ENCODE data around the gene RPS21. TPM values are rescaled to one million over a fixed set of nuclear protein-coding genes. Genes with fewer than 3 reads are reported as not detected.

RPS21 gene
- 1,160 and 1,251 TPM in 2 replicates for total RNA-seq
- long read RNA-seq, transcript RPS21-201 (6 exons, 344 nt), result major isoform, 141 of 154 reads
- long read RNA-seq, partial matches to known transcripts, result 7 of 154 reads
- long read RNA-seq, other reads (novel, unspliced or antisense), result 3 of 154 reads

DNA sequence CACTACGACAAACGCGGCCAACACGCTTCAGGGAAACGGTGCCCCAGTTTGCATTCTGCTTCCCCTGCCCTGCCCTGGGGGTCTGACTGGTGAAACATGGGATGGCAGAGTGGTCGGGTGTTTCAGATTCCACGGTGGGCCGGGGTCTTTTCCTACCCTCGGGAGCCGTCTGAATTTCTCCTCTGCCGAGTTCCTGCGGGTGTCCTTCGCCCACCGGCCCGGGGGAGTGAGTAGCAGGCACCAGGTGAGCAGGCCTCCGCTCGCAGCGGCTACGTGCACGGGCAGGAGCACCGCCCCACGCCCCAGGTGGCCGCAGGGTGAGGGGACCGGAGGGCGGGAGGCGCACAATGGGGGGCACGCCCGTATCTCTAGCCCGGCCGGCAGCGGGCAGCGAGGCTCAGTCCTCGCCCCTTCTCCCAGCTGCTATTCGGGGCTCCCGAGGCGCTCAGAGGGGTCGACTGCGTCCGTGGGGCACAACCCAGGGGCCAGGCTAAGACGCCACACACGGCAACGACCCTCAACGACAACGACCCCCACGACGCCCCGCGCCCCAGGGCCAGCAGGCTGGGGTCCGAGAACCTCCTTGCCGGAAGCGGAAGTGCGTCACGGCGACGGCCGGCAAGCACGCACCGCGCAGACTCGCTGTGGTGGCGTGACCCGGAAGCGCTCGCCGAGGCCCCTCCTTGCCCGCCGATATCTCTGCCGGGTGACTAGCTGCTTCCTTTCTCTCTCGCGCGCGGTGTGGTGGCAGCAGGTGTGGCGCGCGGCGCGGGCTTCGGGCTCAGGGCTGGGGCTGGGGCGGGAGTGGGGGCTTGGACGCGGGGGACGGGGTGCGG is at the start of gene RPS21:
TSS of gene RPS21 (plus strand) at position 721 of the 836 bp plus-strand sequence. CDS start 236 bp downstream, outside the sequence.
- peak within 1 kb of the TSS; percentile 80 for H3K4me3 Mint-ChIP-seq (ENCODE audit: low read depth)
- peaks cover 5% of the 10 kb centered on the region for H3K9me3 Mint-ChIP-seq (ENCODE audit: low read depth)
- H3K27me3 Mint-ChIP-seq, result no peaks in the 10 kb centered on the region
- H3K36me3 Mint-ChIP-seq (ENCODE audit: insufficient read depth), result peaks cover 19% of the 10 kb centered on the region
- H3K4me1 Mint-ChIP-seq (ENCODE audit: low read depth), result peaks cover 23% of the 10 kb centered on the region
- DNase-seq (ENCODE audit: low spot score, unreplicated experiment), result peak; percentile 81
- peak within 1 kb of the TSS; percentile 92 for H3K27ac Mint-ChIP-seq
- TF ChIP-seq, protein P1, sequence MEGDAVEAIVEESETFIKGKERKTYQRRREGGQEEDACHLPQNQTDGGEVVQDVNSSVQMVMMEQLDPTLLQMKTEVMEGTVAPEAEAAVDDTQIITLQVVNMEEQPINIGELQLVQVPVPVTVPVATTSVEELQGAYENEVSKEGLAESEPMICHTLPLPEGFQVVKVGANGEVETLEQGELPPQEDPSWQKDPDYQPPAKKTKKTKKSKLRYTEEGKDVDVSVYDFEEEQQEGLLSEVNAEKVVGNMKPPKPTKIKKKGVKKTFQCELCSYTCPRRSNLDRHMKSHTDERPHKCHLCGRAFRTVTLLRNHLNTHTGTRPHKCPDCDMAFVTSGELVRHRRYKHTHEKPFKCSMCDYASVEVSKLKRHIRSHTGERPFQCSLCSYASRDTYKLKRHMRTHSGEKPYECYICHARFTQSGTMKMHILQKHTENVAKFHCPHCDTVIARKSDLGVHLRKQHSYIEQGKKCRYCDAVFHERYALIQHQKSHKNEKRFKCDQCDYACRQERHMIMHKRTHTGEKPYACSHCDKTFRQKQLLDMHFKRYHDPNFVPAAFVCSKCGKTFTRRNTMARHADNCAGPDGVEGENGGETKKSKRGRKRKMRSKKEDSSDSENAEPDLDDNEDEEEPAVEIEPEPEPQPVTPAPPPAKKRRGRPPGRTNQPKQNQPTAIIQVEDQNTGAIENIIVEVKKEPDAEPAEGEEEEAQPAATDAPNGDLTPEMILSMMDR (IDR thresholded peaks at IDR 0.05; ENCODE audit: unreplicated experiment), result no peak

- Mint-ChIP-seq H3K9me3 (ENCODE audit: low read depth) (no peaks in the 10 kb centered on the region), H3K4me1 (ENCODE audit: low read depth) (no peaks in the 10 kb centered on the region), H3K27me3 (no peaks in the 10 kb centered on the region), H3K4me3 (ENCODE audit: low read depth) (no peak overlapping the region), H3K27ac (no peak overlapping the region), H3K36me3 (ENCODE audit: insufficient read depth) (peaks cover 24% of the 10 kb centered on the region)
- no peak for DNase-seq (ENCODE audit: low spot score, unreplicated experiment)
- TF ChIP-seq, protein P1 (IDR thresholded peaks at IDR 0.05; ENCODE audit: unreplicated experiment), result no peak
Measured at GRCh38 chr20:62337558-62338293, 49.2 kb upstream of the RPS21 start.

GRCh38 chr20:62338294-62338620 is 48.6 kb upstream of the RPS21 start:
- no peaks in the 10 kb centered on the region for H3K4me1 Mint-ChIP-seq (ENCODE audit: low read depth)
- TF ChIP-seq, protein P1 (IDR thresholded peaks at IDR 0.05; ENCODE audit: unreplicated experiment), result no peak

DNA sequence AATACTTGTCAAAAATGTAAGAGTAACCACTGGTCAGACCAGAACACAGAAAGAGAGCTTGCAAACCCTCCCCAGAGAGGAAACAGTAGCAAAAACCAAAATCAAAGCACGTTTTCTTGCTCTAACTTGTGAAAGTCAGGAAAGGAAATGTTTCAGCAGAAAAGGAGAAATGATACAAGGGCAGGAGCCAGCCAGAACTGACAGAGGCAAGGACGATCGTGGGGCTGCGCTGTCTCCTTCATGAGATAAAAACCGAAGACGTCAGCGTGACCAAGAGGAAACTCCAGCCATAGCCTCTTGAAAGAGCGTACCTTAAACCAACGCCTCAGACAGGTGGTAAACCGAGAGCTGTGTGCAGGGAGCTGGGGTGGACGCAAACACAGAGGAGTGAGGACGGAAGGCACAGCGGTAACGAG is 47.2 kb upstream of the RPS21 start:
- no peaks in the 10 kb centered on the region for H3K27me3 Mint-ChIP-seq
- H3K4me3 Mint-ChIP-seq (ENCODE audit: low read depth), result no peak overlapping the region
- H3K9me3 Mint-ChIP-seq (ENCODE audit: low read depth), result no peaks in the 10 kb centered on the region
- peaks cover 30% of the 10 kb centered on the region for H3K36me3 Mint-ChIP-seq (ENCODE audit: insufficient read depth)
- no peak for DNase-seq (ENCODE audit: low spot score, unreplicated experiment)
- TF ChIP-seq, protein P1 (IDR thresholded peaks at IDR 0.05; ENCODE audit: unreplicated experiment), result no peak
- H3K4me1 Mint-ChIP-seq (ENCODE audit: low read depth), result no peaks in the 10 kb centered on the region
- peak overlapping the region; percentile 29 for H3K27ac Mint-ChIP-seq

More at GRCh38 chr20:62338294-62338620, 48.6 kb upstream of the RPS21 start:
- H3K4me3 Mint-ChIP-seq (ENCODE audit: low read depth), result no peak overlapping the region
- no peak for DNase-seq (ENCODE audit: low spot score, unreplicated experiment)
- H3K9me3 Mint-ChIP-seq (ENCODE audit: low read depth), result no peaks in the 10 kb centered on the region
- peaks cover 29% of the 10 kb centered on the region for H3K36me3 Mint-ChIP-seq (ENCODE audit: insufficient read depth)
- H3K27ac Mint-ChIP-seq, result no peak overlapping the region
- H3K27me3 Mint-ChIP-seq, result no peaks in the 10 kb centered on the region

GRCh38 chr20:62342910-62343309 is 44.0 kb upstream of the RPS21 start:
- Mint-ChIP-seq H3K4me1 (ENCODE audit: low read depth) (no peaks in the 10 kb centered on the region), H3K4me3 (ENCODE audit: low read depth) (no peak overlapping the region)

More at GRCh38 chr20:62342910-62343309, 44.0 kb upstream of the RPS21 start:
- H3K36me3 Mint-ChIP-seq (ENCODE audit: insufficient read depth), result peaks cover 34% of the 10 kb centered on the region
- H3K27me3 Mint-ChIP-seq, result no peaks in the 10 kb centered on the region
- no peak overlapping the region for H3K27ac Mint-ChIP-seq
- DNase-seq (ENCODE audit: low spot score, unreplicated experiment), result no peak
- TF ChIP-seq, protein P1 (IDR thresholded peaks at IDR 0.05; ENCODE audit: unreplicated experiment), result no peak
- H3K9me3 Mint-ChIP-seq (ENCODE audit: low read depth), result no peaks in the 10 kb centered on the region

Data from progenitor cell of endocrine pancreas (in vitro differentiated cells).